Measurements from ENCODE around the gene CTNNA3.

Gene CTNNA3

DNA sequence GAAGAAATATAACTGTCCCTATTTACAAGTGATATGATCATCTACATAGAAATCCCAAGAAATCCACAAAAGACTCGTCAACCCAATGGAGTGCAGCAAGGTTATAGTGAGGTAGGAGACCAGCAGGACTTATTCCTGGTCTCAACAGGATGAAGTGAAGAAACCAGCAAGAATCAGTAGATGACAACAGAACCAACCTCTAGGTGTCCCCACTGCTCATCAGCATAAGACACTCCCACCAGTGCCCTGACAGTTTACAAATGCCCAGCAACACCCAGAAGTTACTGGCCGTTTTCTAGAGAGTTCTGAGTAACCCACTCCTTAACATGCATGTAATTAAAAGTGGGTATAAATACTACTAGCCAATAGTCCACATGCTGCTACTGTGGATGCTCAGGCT is 1240.7 kb downstream of the CTNNA3 start:
- peak; percentile 25 for DNase-seq (ENCODE audit: low read depth)
- Histone ChIP-seq H3K27me3 (replicated peaks; ENCODE audit: control insufficient read depth, insufficient read depth, low read length) (no peaks in the 10 kb centered on the region), H3K9me3 (ENCODE audit: control insufficient read depth, low read length) (no peaks in the 10 kb centered on the region), H3K36me3 (ENCODE audit: control insufficient read depth, insufficient read depth, low read length, severe bottlenecking) (no peaks in the 10 kb centered on the region), H3K4me1 (ENCODE audit: control insufficient read depth, insufficient read depth, low read length) (no peaks in the 10 kb centered on the region), H3K4me3 (ENCODE audit: low read length) (no peak overlapping the region), H3K9ac (ENCODE audit: low read length) (no peak overlapping the region)

- no peak overlapping the region for H3K4me3 ChIP-seq (ENCODE audit: low read length)
These were observed 1255.4 kb downstream of the CTNNA3 start for GRCh38 chr10:66440568-66440967.

GRCh38 chr10:66414943-66415342 is 1281.1 kb downstream of the CTNNA3 start:
- no peak for DNase-seq (ENCODE audit: low read depth)
- Histone ChIP-seq H3K9ac (ENCODE audit: low read length) (no peak overlapping the region), H3K9me3 (ENCODE audit: control insufficient read depth, low read length) (peaks cover 17% of the 10 kb centered on the region), H3K27me3 (replicated peaks; ENCODE audit: control insufficient read depth, insufficient read depth, low read length) (no peaks in the 10 kb centered on the region), H3K4me3 (ENCODE audit: low read length) (no peak overlapping the region), H3K4me1 (ENCODE audit: control insufficient read depth, insufficient read depth, low read length) (no peaks in the 10 kb centered on the region), H3K36me3 (ENCODE audit: control insufficient read depth, insufficient read depth, low read length, severe bottlenecking) (no peaks in the 10 kb centered on the region)

More at GRCh38 chr10:66440568-66440967, 1255.4 kb downstream of the CTNNA3 start:
- H3K9ac ChIP-seq (ENCODE audit: low read length), result no peak overlapping the region
- no peaks in the 10 kb centered on the region for H3K9me3 ChIP-seq (ENCODE audit: control insufficient read depth, low read length)
- H3K36me3 ChIP-seq (ENCODE audit: control insufficient read depth, insufficient read depth, low read length, severe bottlenecking), result no peaks in the 10 kb centered on the region
- DNase-seq (ENCODE audit: low read depth), result no peak
- no peaks in the 10 kb centered on the region for H3K27me3 ChIP-seq (replicated peaks; ENCODE audit: control insufficient read depth, insufficient read depth, low read length)
- H3K4me1 ChIP-seq (ENCODE audit: control insufficient read depth, insufficient read depth, low read length), result no peaks in the 10 kb centered on the region

DNA sequence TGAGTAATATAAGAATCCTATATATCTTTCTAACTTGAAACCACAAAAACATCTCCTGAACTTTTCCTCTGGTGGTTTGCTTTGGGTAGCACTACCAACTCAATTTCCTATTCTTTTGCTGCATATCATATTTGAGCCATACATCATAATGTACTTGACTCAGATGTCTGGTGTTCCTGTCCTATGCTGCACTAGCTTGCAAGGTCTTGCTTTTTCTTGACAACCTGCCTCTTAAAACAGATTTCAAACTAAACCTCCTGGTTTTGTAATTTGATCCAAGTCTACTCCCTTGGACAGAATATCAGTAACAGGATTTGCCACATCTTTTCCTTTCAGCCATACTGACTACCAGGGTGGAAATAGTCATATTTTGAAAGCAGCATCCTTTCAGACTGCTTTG is 1290.4 kb downstream of the CTNNA3 start:
- H3K4me3 ChIP-seq (ENCODE audit: low read length), result no peak overlapping the region
- H3K9me3 ChIP-seq (ENCODE audit: control insufficient read depth, low read length), result no peaks in the 10 kb centered on the region
- no peaks in the 10 kb centered on the region for H3K27me3 ChIP-seq (replicated peaks; ENCODE audit: control insufficient read depth, insufficient read depth, low read length)
- H3K4me1 ChIP-seq (ENCODE audit: control insufficient read depth, insufficient read depth, low read length), result no peaks in the 10 kb centered on the region
- no peaks in the 10 kb centered on the region for H3K36me3 ChIP-seq (ENCODE audit: control insufficient read depth, insufficient read depth, low read length, severe bottlenecking)
- DNase-seq (ENCODE audit: low read depth), result peak; percentile 0
- no peak overlapping the region for H3K9ac ChIP-seq (ENCODE audit: low read length)

- H3K27me3 ChIP-seq (replicated peaks; ENCODE audit: control insufficient read depth, insufficient read depth, low read length), result no peaks in the 10 kb centered on the region
- H3K9ac ChIP-seq (ENCODE audit: low read length), result no peak overlapping the region
- no peaks in the 10 kb centered on the region for H3K36me3 ChIP-seq (ENCODE audit: control insufficient read depth, insufficient read depth, low read length, severe bottlenecking)
- no peak overlapping the region for H3K4me3 ChIP-seq (ENCODE audit: low read length)
- DNase-seq (ENCODE audit: low read depth), result no peak
- no peaks in the 10 kb centered on the region for H3K9me3 ChIP-seq (ENCODE audit: control insufficient read depth, low read length)
- no peaks in the 10 kb centered on the region for H3K4me1 ChIP-seq (ENCODE audit: control insufficient read depth, insufficient read depth, low read length)
These were observed 1297.3 kb downstream of the CTNNA3 start for GRCh38 chr10:66398669-66399068.

GRCh38 chr10:66394342-66395063 is 1301.5 kb downstream of the CTNNA3 start:
- H3K9me3 ChIP-seq (ENCODE audit: control insufficient read depth, low read length), result no peaks in the 10 kb centered on the region
- no peaks in the 10 kb centered on the region for H3K27me3 ChIP-seq (replicated peaks; ENCODE audit: control insufficient read depth, insufficient read depth, low read length)
- no peak overlapping the region for H3K9ac ChIP-seq (ENCODE audit: low read length)
- no peak overlapping the region for H3K4me3 ChIP-seq (ENCODE audit: low read length)
- H3K36me3 ChIP-seq (ENCODE audit: control insufficient read depth, insufficient read depth, low read length, severe bottlenecking), result no peaks in the 10 kb centered on the region
- peak; percentile 7 for DNase-seq (ENCODE audit: low read depth)
- H3K4me1 ChIP-seq (ENCODE audit: control insufficient read depth, insufficient read depth, low read length), result no peaks in the 10 kb centered on the region

GRCh38 chr10:66390926-66391325 is 1305.1 kb downstream of the CTNNA3 start:
- no peak overlapping the region for H3K4me3 ChIP-seq (ENCODE audit: low read length)

DNA sequence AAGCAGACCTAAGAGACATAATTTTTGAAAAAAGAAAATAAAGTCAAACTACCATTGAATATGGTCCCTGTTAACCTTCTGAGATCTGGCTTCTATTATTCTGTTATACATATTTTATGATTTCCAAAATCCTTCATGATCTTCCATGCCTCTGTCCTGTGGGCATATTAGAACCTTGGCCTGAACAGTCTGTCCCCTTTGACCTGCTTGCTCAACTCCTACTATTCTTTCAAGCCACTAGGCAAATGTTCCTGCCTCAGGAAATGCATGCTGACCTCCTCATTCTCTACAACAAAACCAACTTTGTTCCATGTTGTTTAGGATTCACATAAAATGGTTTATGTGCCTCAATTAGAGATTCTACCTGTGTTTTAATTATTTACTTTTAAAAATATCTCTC is 1315.0 kb downstream of the CTNNA3 start:
- no peaks in the 10 kb centered on the region for H3K4me1 ChIP-seq (ENCODE audit: control insufficient read depth, insufficient read depth, low read length)
- no peak for DNase-seq (ENCODE audit: low read depth)
- H3K9me3 ChIP-seq (ENCODE audit: control insufficient read depth, low read length), result no peaks in the 10 kb centered on the region
- no peak overlapping the region for H3K9ac ChIP-seq (ENCODE audit: low read length)
- H3K36me3 ChIP-seq (ENCODE audit: control insufficient read depth, insufficient read depth, low read length, severe bottlenecking), result no peaks in the 10 kb centered on the region
- no peaks in the 10 kb centered on the region for H3K27me3 ChIP-seq (replicated peaks; ENCODE audit: control insufficient read depth, insufficient read depth, low read length)
- H3K4me3 ChIP-seq (ENCODE audit: low read length), result no peak overlapping the region

More at GRCh38 chr10:66390926-66391325, 1305.1 kb downstream of the CTNNA3 start:
- Histone ChIP-seq H3K36me3 (ENCODE audit: control insufficient read depth, insufficient read depth, low read length, severe bottlenecking) (no peaks in the 10 kb centered on the region), H3K9ac (ENCODE audit: low read length) (no peak overlapping the region), H3K4me1 (ENCODE audit: control insufficient read depth, insufficient read depth, low read length) (no peaks in the 10 kb centered on the region), H3K27me3 (replicated peaks; ENCODE audit: control insufficient read depth, insufficient read depth, low read length) (no peaks in the 10 kb centered on the region), H3K9me3 (ENCODE audit: control insufficient read depth, low read length) (no peaks in the 10 kb centered on the region)
- no peak for DNase-seq (ENCODE audit: low read depth)

DNA sequence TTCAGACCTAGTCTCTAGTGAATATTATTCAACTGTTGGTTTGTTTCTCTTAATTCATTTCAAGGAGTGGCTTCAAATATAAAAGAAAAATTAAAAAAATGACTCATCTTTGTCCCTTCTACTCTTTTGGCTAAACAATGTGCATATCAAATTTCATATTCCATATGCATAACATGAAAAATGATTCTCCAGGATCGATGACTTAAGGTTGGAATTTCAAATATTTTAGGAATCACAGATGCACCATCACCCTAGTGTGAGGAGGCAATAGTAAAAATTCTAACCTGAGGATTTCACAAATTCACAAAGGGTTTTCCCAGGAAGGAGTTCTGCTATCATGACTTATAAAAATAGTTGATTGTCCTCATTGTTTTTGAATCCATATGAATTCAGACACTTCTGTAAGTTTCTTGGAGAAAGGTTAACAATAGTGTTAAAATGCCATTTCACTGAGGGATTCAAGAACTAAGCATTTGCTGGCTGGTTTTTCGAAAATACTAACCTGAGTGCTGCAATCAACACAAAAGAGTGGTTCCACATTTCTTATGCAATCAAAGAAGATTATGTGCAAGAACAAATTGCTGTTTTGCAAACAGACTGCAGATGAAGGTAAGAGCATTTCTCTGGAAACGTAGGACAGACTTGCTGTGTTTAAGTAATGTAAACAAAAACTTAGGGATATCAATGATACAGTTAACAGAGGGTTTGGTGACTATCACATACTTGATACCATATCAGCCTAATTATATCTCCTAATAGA is 1317.7 kb downstream of the CTNNA3 start:
- no peak overlapping the region for H3K4me3 ChIP-seq (ENCODE audit: low read length)
- peak; percentile 59 for DNase-seq (ENCODE audit: low read depth)
- no peaks in the 10 kb centered on the region for H3K27me3 ChIP-seq (replicated peaks; ENCODE audit: control insufficient read depth, insufficient read depth, low read length)
- H3K36me3 ChIP-seq (ENCODE audit: control insufficient read depth, insufficient read depth, low read length, severe bottlenecking), result no peaks in the 10 kb centered on the region
- H3K9ac ChIP-seq (ENCODE audit: low read length), result no peak overlapping the region
- H3K4me1 ChIP-seq (ENCODE audit: control insufficient read depth, insufficient read depth, low read length), result no peaks in the 10 kb centered on the region
- H3K9me3 ChIP-seq (ENCODE audit: control insufficient read depth, low read length), result no peaks in the 10 kb centered on the region

GRCh38 chr10:66368146-66368545 is 1327.8 kb downstream of the CTNNA3 start:
- no peak for DNase-seq (ENCODE audit: low read depth)
- Histone ChIP-seq H3K4me3 (ENCODE audit: low read length) (no peak overlapping the region), H3K9ac (ENCODE audit: low read length) (no peak overlapping the region), H3K9me3 (ENCODE audit: control insufficient read depth, low read length) (no peaks in the 10 kb centered on the region), H3K27me3 (replicated peaks; ENCODE audit: control insufficient read depth, insufficient read depth, low read length) (no peaks in the 10 kb centered on the region), H3K4me1 (ENCODE audit: control insufficient read depth, insufficient read depth, low read length) (no peaks in the 10 kb centered on the region), H3K36me3 (ENCODE audit: control insufficient read depth, insufficient read depth, low read length, severe bottlenecking) (no peaks in the 10 kb centered on the region)

GRCh38 chr10:66366163-66366562 is 1329.8 kb downstream of the CTNNA3 start:
- Histone ChIP-seq H3K4me3 (ENCODE audit: low read length) (no peak overlapping the region), H3K4me1 (ENCODE audit: control insufficient read depth, insufficient read depth, low read length) (no peaks in the 10 kb centered on the region), H3K27me3 (replicated peaks; ENCODE audit: control insufficient read depth, insufficient read depth, low read length) (no peaks in the 10 kb centered on the region), H3K9ac (ENCODE audit: low read length) (no peak overlapping the region), H3K9me3 (ENCODE audit: control insufficient read depth, low read length) (no peaks in the 10 kb centered on the region), H3K36me3 (ENCODE audit: control insufficient read depth, insufficient read depth, low read length, severe bottlenecking) (no peaks in the 10 kb centered on the region)
- DNase-seq (ENCODE audit: low read depth), result no peak
